ENCODE data around the gene PPP1R37. TPM values are rescaled to one million over a fixed set of nuclear protein-coding genes. Genes with fewer than 3 reads are reported as not detected.

PPP1R37 gene
- total RNA-seq, 1 experiment from 2014 or later: 20.4 TPM

- H3K4me1 ChIP-seq (ENCODE audit: control insufficient read depth, insufficient read depth, low read length): no peaks in the 10 kb centered on the region
- H3K27ac ChIP-seq (ENCODE audit: low read length): no peak overlapping the region
- no peaks in the 10 kb centered on the region for H3K36me3 ChIP-seq (ENCODE audit: control insufficient read depth, insufficient read depth, low read length)
- CTCF ChIA-PET: interaction anchor here (0.5 kb wide), 1 partner anchor 51 kb away, joined by 5 read pairs; no protein-coding TSS in a partner anchor
- DNase-seq (ENCODE audit: low read depth, low spot score): no peak
- TF ChIP-seq REST (IDR thresholded peaks at IDR 0.05; ENCODE audit: insufficient read depth in 1 of 2, low read depth in 2 of 2, low read length in 1 of 2): no peak
- TF ChIP-seq CTCF (IDR thresholded peaks at IDR 0.05): no peak
- TF ChIP-seq SIN3A (IDR thresholded peaks at IDR 0.05; ENCODE audit: borderline replicate concordance, insufficient read depth, low read depth, low read length): no peak
- no peak for TF ChIP-seq TCF7L2 (IDR thresholded peaks at IDR 0.05; ENCODE audit: low read depth, low read length)
- TF ChIP-seq POLR2AphosphoS5 (IDR thresholded peaks at IDR 0.05; ENCODE audit: low read depth, low read length): no peak
- no peaks in the 10 kb centered on the region for H3K9me3 ChIP-seq (ENCODE audit: control insufficient read depth, insufficient read depth, low read depth, low read length)
- no TSS peak for BruUV-seq (replicated peaks)
- no peak overlapping the region for H3K4me3 ChIP-seq (ENCODE audit: low read depth in 2 of 2, low read length in 2 of 2)
- intact Hi-C loops (cut with micrococcal nuclease; ENCODE audit: unreplicated experiment) (no loop called here), in situ Hi-C loops (cut with HindIII; ENCODE audit: low pct_unique_long_range_greater_than_20kb, low sequenced_read_pairs) (no loop called here)
- no peak for ATAC-seq
- H3K27me3 ChIP-seq (ENCODE audit: control insufficient read depth, insufficient read depth, low read length): no peaks in the 10 kb centered on the region
- POLR2A ChIA-PET: no interaction called here
These were observed 78.2 kb downstream of the PPP1R37 start for GRCh38 chr19:45171211-45171623.

- DNase-seq (ENCODE audit: low read depth, low spot score) (no peak), ATAC-seq (no peak)
- Histone ChIP-seq H3K27ac (ENCODE audit: low read length) (no peak overlapping the region), H3K4me3 (ENCODE audit: low read depth in 2 of 2, low read length in 2 of 2) (no peak overlapping the region), H3K27me3 (ENCODE audit: control insufficient read depth, insufficient read depth, low read length) (no peaks in the 10 kb centered on the region), H3K4me1 (ENCODE audit: control insufficient read depth, insufficient read depth, low read length) (no peaks in the 10 kb centered on the region), H3K36me3 (ENCODE audit: control insufficient read depth, insufficient read depth, low read length) (no peaks in the 10 kb centered on the region), H3K9me3 (ENCODE audit: control insufficient read depth, insufficient read depth, low read depth, low read length) (no peaks in the 10 kb centered on the region)
- POLR2A ChIA-PET: no interaction called here
- no TSS peak for BruUV-seq (replicated peaks)
- TF ChIP-seq SIN3A (IDR thresholded peaks at IDR 0.05; ENCODE audit: borderline replicate concordance, insufficient read depth, low read depth, low read length) (no peak), REST (IDR thresholded peaks at IDR 0.05; ENCODE audit: insufficient read depth in 1 of 2, low read depth in 2 of 2, low read length in 1 of 2) (no peak), CTCF (IDR thresholded peaks at IDR 0.05) (no peak)
- intact Hi-C loops (cut with micrococcal nuclease; ENCODE audit: unreplicated experiment): no loop called here
- in situ Hi-C loops (cut with HindIII; ENCODE audit: low pct_unique_long_range_greater_than_20kb, low sequenced_read_pairs): no loop called here
- CTCF ChIA-PET: no interaction called here
These were observed 79.2 kb downstream of the PPP1R37 start for GRCh38 chr19:45172173-45172572.
